Ecto neural progenitor cell (in vitro differentiated cells): Measurements from ENCODE around the gene S100A2.
"Not testable (repeated sequence)": the region's sequence is repeated elsewhere in the genome, so short reads cannot be mapped to it uniquely, and the experiment has no call there.

ENCODE experiments used
- DNase-seq: peaks from one replicate; pipeline ENCODE4 v3.0.0-alpha.2; 2018; ENCODE audit warnings: low spot score

Gene S100A2

GRCh38 chr1:153563991-153564390, 1.7 kb downstream of the S100A2 start:
- peak; percentile 44 for DNase-seq

- DNase-seq, result no peak
Measured at GRCh38 chr1:153563483-153563901, 2.2 kb downstream of the S100A2 start.

GRCh38 chr1:153562021-153562420, 3.6 kb downstream of the S100A2 start:
- not testable (repeated sequence) for DNase-seq

GRCh38 chr1:153561466-153561985, 4.1 kb downstream of the S100A2 start:
- no peak for DNase-seq

DNA sequence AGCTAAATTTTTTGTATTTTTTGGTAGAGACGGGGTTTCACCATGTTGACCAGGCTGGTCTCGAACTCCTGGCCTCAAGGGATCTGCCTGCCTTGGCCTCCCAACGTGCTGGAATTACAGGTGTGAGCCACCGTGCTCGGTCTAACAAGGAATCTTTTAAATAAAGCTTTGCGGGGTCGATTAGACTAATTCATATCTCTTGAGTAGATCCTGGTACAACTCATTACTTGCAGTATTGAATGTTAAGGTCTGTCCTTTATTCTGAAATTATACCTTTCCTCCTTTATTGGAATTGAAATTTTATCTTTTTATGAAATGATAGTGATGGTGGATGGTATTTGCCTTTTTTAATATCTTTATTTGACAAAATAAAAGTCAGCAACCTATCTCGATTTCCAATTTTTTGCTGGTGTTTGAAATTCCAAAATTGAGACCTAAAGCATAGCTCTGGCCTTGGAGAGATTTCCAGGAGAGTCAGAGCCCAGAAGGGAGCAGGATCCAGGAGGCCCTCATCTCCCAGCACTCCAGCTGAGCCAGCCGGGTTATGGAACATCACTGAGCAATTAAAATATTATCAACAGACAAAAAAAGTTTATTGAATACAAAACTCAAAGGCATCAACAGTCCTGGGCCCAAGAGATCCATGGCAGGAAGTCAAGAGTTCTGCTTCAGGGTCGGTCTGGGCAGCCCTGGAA, 4.7 kb downstream of the S100A2 start:
- no peak for DNase-seq

GRCh38 chr1:153560241-153560640, 5.4 kb downstream of the S100A2 start:
- no peak for DNase-seq

DNA sequence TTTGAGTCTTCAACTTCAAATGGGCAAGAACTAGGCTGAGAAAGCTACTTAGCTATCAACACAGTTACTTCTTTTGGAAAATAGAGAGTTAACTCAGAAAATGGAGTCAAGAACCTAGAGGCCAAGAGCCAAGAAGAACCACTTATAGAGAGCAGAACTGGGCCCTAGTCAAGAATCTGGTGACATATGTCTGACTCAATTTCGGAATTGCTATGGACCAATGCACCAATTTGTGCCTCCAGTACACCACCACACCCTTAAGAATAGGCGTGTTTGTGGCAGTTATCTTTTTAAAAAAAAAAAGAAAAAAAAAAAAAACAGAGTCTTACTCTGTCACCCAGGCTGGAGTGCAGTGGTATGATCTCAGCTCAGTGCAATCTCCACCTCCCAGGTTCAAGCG, 7.8 kb downstream of the S100A2 start:
- no peak for DNase-seq

GRCh38 chr1:153556348-153556747, 9.3 kb downstream of the S100A2 start:
- DNase-seq, result no peak

DNA sequence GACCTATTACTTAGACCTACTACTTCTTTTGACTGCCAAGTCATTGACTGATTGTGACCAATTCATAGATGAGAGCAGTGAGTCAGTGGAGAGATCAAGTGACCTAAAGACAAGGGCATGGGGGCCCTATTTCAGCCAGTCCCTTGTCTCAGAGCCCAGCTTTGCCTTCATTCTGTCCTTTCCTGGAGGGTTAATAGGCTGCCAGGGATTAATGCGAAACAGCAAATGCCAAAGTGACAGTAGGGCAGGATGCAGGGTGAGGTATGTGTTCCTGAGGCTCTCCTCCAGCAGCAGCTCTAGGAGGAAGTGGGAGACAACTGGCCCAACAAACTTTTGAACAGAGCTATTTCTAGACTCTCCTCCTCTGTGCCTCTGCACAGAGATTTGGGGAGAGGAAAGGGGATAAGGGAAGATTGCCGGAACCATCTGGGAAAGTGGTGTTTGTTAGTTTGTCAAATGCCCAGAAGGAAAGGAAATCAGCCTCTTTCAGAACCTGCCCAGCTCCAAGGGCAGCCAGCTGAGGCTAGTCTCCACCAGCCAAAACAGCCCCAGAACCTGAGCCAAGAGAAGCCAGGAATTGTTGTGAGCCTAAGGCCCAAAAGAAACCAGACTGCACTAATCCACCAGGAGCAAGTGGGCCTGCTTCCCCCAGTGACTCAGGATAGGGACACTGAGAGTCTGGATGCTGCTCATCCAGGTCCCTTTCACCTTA, 11.7 kb downstream of the S100A2 start:
- no peak for DNase-seq

DNA sequence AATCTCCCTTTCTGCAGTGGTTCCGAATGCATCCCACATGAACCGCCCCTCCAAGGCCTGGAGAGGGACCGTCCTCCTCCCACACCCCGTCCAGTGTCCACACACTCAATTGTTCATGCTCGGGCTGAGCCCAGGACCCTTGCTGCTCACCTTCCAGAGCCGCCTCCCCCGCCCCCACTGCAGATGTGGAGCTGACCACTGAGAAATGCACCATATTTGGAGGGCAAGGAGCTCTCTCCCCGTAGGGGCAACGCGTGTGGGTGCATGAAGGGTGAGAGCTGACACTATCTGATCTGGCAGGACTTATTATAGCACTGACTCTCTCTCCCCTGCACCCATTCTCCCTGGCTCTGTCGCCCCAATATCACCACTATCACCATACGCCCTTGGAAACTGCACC, 12.5 kb downstream of the S100A2 start:
- DNase-seq, result no peak

DNA sequence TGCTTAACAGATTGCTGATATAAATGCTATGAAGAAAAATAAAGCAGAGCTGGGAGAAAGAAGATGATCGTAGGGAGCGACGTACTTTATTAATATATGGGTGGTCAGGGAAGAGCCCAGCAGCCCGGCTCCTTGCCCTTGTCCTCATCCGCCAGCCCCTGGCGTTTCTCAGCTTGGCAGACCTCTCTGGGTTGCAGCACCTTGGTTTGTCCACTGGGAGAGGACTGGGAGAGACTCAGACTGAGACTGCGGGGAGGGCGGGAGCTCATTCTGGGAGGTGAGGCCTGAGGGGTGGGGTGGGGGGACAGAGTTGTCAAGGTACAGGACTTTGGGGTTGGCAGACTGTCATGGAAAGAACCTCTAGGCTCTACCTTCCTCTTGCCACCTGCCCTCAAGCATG, 13.3 kb downstream of the S100A2 start:
- no peak for DNase-seq

DNA sequence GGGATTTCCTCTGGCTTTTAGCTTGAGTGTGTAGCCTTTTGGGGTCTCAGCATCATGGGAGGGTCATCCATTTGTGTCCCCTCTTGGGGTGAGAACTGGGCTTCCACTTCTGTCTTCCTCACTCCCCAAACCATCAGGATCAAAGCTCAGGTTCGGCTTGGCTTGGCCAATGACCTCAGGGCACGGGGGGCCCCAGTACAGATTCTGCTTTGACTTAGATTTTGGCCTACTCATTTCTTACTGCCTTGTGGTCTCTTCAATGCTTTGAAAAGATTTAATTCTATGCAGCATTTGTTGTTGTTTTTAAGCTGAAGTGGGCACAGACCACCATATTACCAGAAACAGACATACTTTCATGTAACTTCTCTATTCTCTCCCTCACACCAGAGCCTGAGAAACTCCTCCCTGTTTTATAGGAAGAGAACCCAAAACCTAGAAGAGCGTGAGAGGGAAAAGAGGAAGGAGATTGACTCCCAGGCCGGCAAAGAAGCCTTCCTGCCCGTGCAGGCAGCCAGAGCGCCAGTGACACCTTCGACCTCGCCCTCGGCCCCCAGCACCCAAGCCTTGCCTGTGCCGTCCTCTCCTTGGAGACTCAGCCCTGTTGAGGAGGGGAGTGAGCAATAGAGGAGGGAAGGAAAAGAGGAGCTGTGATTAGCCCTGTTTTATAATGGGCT, 14.7 kb downstream of the S100A2 start:
- DNase-seq, result no peak

DNA sequence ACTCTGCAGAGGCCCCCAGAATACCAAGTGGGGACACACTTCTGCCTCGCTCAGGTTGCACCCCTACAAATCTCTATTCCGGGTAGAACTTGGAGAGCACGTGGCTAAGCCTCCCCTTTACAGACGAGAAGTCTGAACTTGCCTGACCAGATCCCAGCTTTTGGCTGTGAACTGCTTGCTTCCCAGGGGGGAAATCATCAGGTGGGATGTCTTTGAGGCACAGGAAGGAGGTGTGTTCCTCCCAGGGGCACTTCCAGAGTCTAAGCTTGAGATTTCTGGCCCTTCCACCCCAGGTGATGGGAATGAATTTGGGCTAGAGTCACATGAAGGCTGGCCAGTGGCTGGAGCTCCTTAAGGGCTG, 15.3 kb downstream of the S100A2 start:
- no peak for DNase-seq

DNA sequence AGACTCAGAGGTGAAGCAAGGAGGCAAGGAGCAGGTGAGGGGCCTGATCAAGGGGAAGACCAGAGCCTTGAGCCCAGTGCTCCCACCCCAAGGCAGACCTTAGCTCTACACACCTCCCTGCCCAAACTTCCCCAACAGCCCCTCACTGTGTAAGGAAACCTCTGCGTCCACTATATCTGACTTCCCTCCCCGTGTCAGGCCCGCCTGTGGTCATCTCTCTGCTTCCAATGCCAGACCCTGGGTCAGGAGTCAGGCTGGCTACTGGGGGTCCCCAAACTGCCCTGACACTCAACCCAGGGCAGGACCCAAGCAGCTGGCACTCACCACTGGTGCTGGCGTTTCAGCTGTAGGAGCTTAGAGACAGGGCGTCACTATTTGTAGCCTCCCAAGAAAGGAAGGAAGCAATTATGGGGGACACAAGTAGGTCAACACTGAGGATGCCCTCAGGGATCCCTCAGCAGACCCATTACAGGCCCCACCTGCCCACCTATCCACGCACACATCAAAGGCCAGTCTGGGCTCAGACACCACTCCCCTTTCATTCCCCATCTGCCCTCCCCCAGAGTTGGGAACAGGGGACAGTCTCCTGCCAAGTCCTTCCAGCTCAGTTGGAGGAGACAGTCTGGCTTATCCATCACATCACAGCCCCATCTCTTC, 15.8 kb downstream of the S100A2 start:
- no peak for DNase-seq

- no peak for DNase-seq
Measured at GRCh38 chr1:153548722-153549688, 16.6 kb downstream of the S100A2 start, which contains the start of gene S100A3. Gene S100A3, minus strand, starts transcription at chr1:153549258. Its CDS starts 773 bp downstream, at chr1:153548485.

DNA sequence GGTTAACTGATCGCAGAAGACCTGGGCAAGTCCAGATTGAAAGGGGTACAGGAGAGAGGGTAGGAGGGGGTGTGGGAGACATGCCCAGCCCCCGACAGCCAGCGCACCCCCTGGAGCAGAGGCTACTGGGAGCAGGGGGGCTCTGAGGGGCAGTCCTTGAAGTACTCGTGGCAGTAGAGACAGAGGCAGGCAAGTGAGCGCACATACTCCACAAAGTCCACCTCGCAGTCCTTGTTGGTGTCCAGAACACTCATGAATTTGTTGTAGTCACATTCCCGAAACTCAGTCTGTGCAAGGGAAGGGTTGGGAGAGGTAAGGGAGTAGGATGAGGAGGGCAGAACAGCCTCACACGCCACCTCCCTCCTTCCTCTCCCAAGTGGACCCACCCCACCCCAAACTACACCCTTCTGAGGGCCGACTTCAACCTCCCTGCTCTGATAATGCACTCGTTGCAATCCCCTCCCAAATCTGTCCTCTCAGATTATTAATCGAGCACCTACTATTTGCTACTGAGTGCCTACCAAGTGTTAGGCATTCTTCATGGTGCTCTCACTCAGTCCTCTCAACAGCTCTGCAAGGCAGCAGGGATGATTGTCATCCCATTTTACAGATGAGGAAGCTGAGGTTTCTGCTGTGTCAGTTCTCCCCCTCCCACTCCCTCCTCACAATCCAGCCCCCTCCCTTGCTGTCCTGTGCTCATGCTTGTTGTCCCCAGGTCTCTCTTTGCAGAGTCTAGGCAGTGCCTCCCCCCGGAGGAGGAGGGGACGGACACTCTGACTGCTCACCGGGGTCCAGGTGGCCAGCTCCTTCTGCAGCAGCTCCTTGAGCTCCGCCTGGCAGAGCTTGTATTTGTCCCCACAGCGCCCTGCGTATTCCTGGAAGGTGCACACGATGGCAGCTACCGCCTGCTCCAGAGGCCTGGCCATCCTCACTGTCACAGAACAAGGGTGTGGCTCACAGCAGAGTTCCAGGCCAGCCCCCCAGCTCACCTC, 17.8 kb downstream of the S100A2 start:
- no peak for DNase-seq

DNA sequence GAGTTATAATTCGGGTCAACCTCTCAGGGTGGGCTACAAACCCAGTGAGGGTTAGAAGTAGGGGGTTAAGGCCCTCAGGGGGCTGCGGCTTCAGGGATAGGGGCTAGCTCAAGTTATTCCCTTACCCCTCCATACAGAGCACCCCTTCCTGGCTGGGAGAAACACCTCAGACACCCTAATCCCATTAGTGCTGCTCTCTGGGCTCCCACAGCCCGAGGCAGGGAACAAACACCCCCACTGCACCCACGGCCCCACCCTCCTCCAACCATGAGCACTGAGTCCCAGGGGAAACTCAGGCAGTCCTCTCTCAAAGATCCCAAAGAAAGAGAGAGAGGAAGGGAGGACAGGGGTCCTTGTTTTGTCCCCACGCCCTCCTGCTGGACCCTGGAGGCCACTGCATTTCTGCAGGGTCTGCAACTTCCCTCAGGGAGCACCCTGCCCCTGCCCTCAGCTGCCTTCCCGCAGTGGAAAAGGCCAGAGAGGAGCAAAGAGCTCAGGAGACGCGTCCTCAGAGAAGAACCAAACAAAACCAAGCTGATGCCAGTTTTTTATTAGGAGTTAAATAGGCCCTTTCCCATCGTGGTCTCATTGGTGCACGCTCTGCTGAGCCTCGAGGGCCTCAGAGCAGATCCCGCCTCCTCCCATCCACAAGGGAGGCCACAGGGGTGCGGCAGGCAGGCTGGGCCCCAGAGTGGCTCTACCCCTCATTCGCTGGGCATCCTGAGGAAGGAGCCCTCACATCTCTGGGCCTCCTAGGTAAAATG, 18.7 kb downstream of the S100A2 start:
- peak; percentile 49 for DNase-seq

DNA sequence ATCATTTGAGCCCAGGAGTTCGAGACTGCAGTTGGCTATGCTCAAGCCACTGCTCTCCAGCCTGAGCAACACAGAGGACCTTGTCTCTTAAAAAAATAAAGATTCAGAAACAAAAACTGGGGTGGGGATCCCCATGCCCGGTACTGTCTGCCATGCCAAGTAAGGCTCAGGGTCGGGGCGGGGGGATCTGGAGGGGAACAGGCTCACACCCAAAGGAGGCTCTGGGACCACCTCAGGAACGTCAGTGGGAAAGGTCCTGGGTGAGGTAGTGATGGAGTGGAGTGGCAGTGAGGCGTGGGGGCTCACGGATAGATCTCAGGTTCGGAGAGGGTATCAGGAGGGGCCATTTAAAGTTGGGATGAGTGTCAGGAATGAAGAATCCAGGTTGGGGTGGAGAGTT, 19.3 kb downstream of the S100A2 start:
- no peak for DNase-seq
